Thymus (tissue), 11 donors: ENCODE data around the gene CXCR4. TPM values are rescaled to one million over a fixed set of nuclear protein-coding genes. Genes with fewer than 3 reads are reported as not detected.

Experiments
- DNase-seq, 9 donors: peaks; one replicate each; pipeline ENCODE4 v3.0.0-alpha.2; 2013; ENCODE audit warnings: low spot score in 9 of 9, low read depth in 6 of 9, missing footprints in 1 of 9
- H3K27ac ChIP-seq, 2 donors: one replicate each; pipeline ENCODE4 v1.5.1; 2013; ENCODE audit warnings: control low read depth in 1 of 2, low read depth in 1 of 2, low read length in 1 of 2, mild to moderate bottlenecking in 1 of 2, moderate library complexity in 1 of 2
- H3K27me3 ChIP-seq, 2 donors: one replicate each; pipeline ENCODE4 v1.5.1; 2013; ENCODE audit warnings: low read length in 1 of 2; ENCODE audit not compliant: control insufficient read depth in 2 of 2, insufficient read depth in 1 of 2
- H3K36me3 ChIP-seq, 2 donors: one replicate each; pipeline ENCODE4 v1.5.1; 2013; ENCODE audit warnings: low read length in 1 of 2, mild to moderate bottlenecking in 1 of 2, moderate library complexity in 1 of 2; ENCODE audit not compliant: control insufficient read depth in 2 of 2, insufficient read depth in 2 of 2
- H3K4me1 ChIP-seq, 2 donors: one replicate each; pipeline ENCODE4 v1.5.1; 2013; ENCODE audit warnings: low read length in 2 of 2; ENCODE audit not compliant: control insufficient read depth in 2 of 2, insufficient read depth in 2 of 2
- H3K4me3 ChIP-seq, 2 donors: one replicate each; pipeline ENCODE4 v1.5.1; 2013; ENCODE audit warnings: low read length in 2 of 2, control low read depth in 1 of 2, mild to moderate bottlenecking in 1 of 2
- H3K9me3 ChIP-seq, 2 donors: one replicate each; pipeline ENCODE4 v1.5.1; 2013; ENCODE audit warnings: low read length in 1 of 2, mild to moderate bottlenecking in 1 of 2; ENCODE audit not compliant: control insufficient read depth in 2 of 2, insufficient read depth in 1 of 2
- WGBS: extraction: QIAGEN DNeasy Blood & Tissue Kit; methylation state at CpG from one replicate; pipeline ENCODE4 v1.1.7; 2013; 5-methylcytosine and 5-hydroxymethylcytosine counted together
- polyA plus RNA-seq: library from polyadenylated mRNA; stranded (reverse); fragments of 200-250 nt; gene quantifications from one replicate; pipeline ENCODE4 v1.2.3, GENCODE V29; 2013
- total RNA-seq: library from RNA; stranded (reverse); fragments of 120-200 nt; gene quantifications from one replicate; pipeline ENCODE4 v1.2.4, GENCODE V29; 2013
- donor health status: healthy.

The CXCR4 gene
- total and polyA plus RNA-seq, 2 donors = 198 to 942 TPM

- WGBS = 4% methylated on average over 4 of the region's 4 CpGs
- no peaks in the 10 kb centered on the region for H3K9me3 ChIP-seq
- no peaks in the 10 kb centered on the region for H3K27me3 ChIP-seq
- H3K4me1 ChIP-seq = peaks cover 70 to 100% of the 10 kb centered on the region in 2 donors
- no peaks in the 10 kb centered on the region for H3K36me3 ChIP-seq
- H3K4me3 ChIP-seq = peak overlapping the region; percentile 3 to 48
- DNase-seq = peak in 5 of 9 donors; percentile 76 to 92 (median 81)
- H3K27ac ChIP-seq = peak overlapping the region; percentile 98 to 99
Observed at GRCh38 chr2:136129601-136130000, 11.7 kb upstream of the CXCR4 start.

- Histone ChIP-seq H3K27ac (peak overlapping the region; percentile 98 to 99), H3K36me3 (no peaks in the 10 kb centered on the region), H3K4me1 (peaks cover 74 to 100% of the 10 kb centered on the region in 2 donors), H3K9me3 (no peaks in the 10 kb centered on the region), H3K4me3 (peak overlapping the region in 1 of 2 donors; percentile 48), H3K27me3 (no peaks in the 10 kb centered on the region)
- peak in 1 of 9 donors; percentile 28 for DNase-seq
- 87% methylated on average over 1 of the region's 1 CpG for WGBS
Observed at GRCh38 chr2:136128905-136129304, 11.0 kb upstream of the CXCR4 start.

- H3K4me1 ChIP-seq = peaks cover 72 to 100% of the 10 kb centered on the region in 2 donors
- H3K27me3 ChIP-seq = no peaks in the 10 kb centered on the region
- peak overlapping the region; percentile 98 to 99 for H3K27ac ChIP-seq
- 89% methylated on average over 2 of the region's 2 CpGs for WGBS
- H3K4me3 ChIP-seq = peak overlapping the region in 1 of 2 donors; percentile 24
- peak in 1 of 9 donors; percentile 62 for DNase-seq
- H3K36me3 ChIP-seq = no peaks in the 10 kb centered on the region
- no peaks in the 10 kb centered on the region for H3K9me3 ChIP-seq
Observed at GRCh38 chr2:136128366-136128765, 10.4 kb upstream of the CXCR4 start.

- peaks cover 69 to 98% of the 10 kb centered on the region in 2 donors for H3K4me1 ChIP-seq
Observed at GRCh38 chr2:136127356-136127755, 9.4 kb upstream of the CXCR4 start.

GRCh38 chr2:136126421-136126926, 8.5 kb upstream of the CXCR4 start:
- WGBS = 59% methylated on average over 6 of the region's 6 CpGs
- peak overlapping the region; percentile 89 to 98 for H3K27ac ChIP-seq
- peaks cover 67 to 94% of the 10 kb centered on the region in 2 donors for H3K4me1 ChIP-seq

More at GRCh38 chr2:136127356-136127755, 9.4 kb upstream of the CXCR4 start:
- Histone ChIP-seq H3K27ac (peak overlapping the region; percentile 82 to 98), H3K4me3 (peak overlapping the region in 1 of 2 donors; percentile 30), H3K36me3 (no peaks in the 10 kb centered on the region), H3K27me3 (no peaks in the 10 kb centered on the region), H3K9me3 (no peaks in the 10 kb centered on the region)
- WGBS = 16% methylated on average over 6 of the region's 6 CpGs
- peak in 2 of 9 donors; percentile 54 to 79 for DNase-seq

GRCh38 chr2:136126021-136126420, 8.1 kb upstream of the CXCR4 start:
- 69% methylated on average over 12 of the region's 12 CpGs for WGBS
- Histone ChIP-seq H3K27ac (peak overlapping the region; percentile 89 to 98), H3K9me3 (no peaks in the 10 kb centered on the region), H3K4me1 (peaks cover 70 to 94% of the 10 kb centered on the region in 2 donors), H3K4me3 (peak overlapping the region in 1 of 2 donors; percentile 36), H3K27me3 (no peaks in the 10 kb centered on the region), H3K36me3 (no peaks in the 10 kb centered on the region)
- DNase-seq = no peak

More at GRCh38 chr2:136126421-136126926, 8.5 kb upstream of the CXCR4 start:
- no peaks in the 10 kb centered on the region for H3K27me3 ChIP-seq
- H3K9me3 ChIP-seq = no peaks in the 10 kb centered on the region
- DNase-seq = peak in 1 of 9 donors; percentile 38
- peak overlapping the region in 1 of 2 donors; percentile 30 for H3K4me3 ChIP-seq
- H3K36me3 ChIP-seq = no peaks in the 10 kb centered on the region

GRCh38 chr2:136125236-136125635, 7.3 kb upstream of the CXCR4 start:
- 5% methylated on average over 6 of the region's 6 CpGs for WGBS
- H3K4me3 ChIP-seq = peak overlapping the region in 1 of 2 donors; percentile 36

GRCh38 chr2:136124805-136125204, 6.9 kb upstream of the CXCR4 start:
- peaks cover 58 to 81% of the 10 kb centered on the region in 2 donors for H3K4me1 ChIP-seq
- DNase-seq = peak in 1 of 9 donors; percentile 64
- no peaks in the 10 kb centered on the region for H3K27me3 ChIP-seq
- peak overlapping the region; percentile 69 to 74 for H3K27ac ChIP-seq
- H3K4me3 ChIP-seq = peak overlapping the region in 1 of 2 donors; percentile 36
- no peaks in the 10 kb centered on the region for H3K9me3 ChIP-seq
- WGBS = 4% methylated on average over 2 of the region's 2 CpGs
- no peaks in the 10 kb centered on the region for H3K36me3 ChIP-seq

More at GRCh38 chr2:136125236-136125635, 7.3 kb upstream of the CXCR4 start:
- Histone ChIP-seq H3K36me3 (no peaks in the 10 kb centered on the region), H3K27me3 (no peaks in the 10 kb centered on the region), H3K9me3 (no peaks in the 10 kb centered on the region), H3K4me1 (peaks cover 62 to 86% of the 10 kb centered on the region in 2 donors), H3K27ac (peak overlapping the region; percentile 70 to 74)
- DNase-seq = peak in 1 of 9 donors; percentile 69

GRCh38 chr2:136122661-136123060, 4.7 kb upstream of the CXCR4 start:
- no peaks in the 10 kb centered on the region for H3K27me3 ChIP-seq
- no peak overlapping the region for H3K4me3 ChIP-seq

More at GRCh38 chr2:136122661-136123060, 4.7 kb upstream of the CXCR4 start:
- peak overlapping the region in 1 of 2 donors; percentile 15 for H3K27ac ChIP-seq
- no peaks in the 10 kb centered on the region for H3K9me3 ChIP-seq
- whole genome bisulfite sequencing = 23% methylated on average over 3 of the region's 3 CpGs
- H3K4me1 ChIP-seq = peaks cover 45 to 73% of the 10 kb centered on the region in 2 donors
- peak in 1 of 9 donors; percentile 60 for DNase-seq
- no peaks in the 10 kb centered on the region for H3K36me3 ChIP-seq
